HG03571 (cell line): ENCODE results near the gene FCHSD1.

Experiments used
- ATAC-seq: cut with Tn5 transposase; IDR thresholded peaks from one replicate; pipeline ENCODE4 v1.9.1; 2021; ENCODE audit not compliant: unreplicated experiment

FCHSD1 gene

GRCh38 chr5:141650851-141651727 lies at the start of gene FCHSD1:
FCHSD1 (minus strand) TSS chr5:141651418; CDS start chr5:141651368, 50 bp downstream.
- peak; percentile 93 for ATAC-seq

- ATAC-seq, result no peak
Observed at GRCh38 chr5:141697586-141697985, 46.4 kb upstream of the FCHSD1 start.

- no peak for ATAC-seq
Observed at GRCh38 chr5:141696431-141696830, 45.2 kb upstream of the FCHSD1 start.

GRCh38 chr5:141695627-141696215 lies 44.5 kb upstream of the FCHSD1 start:
- ATAC-seq, result no peak

GRCh38 chr5:141694479-141694878 lies 43.3 kb upstream of the FCHSD1 start:
- no peak for ATAC-seq

- no peak for ATAC-seq
Observed at GRCh38 chr5:141692919-141693725, 41.9 kb upstream of the FCHSD1 start.

- ATAC-seq, result no peak
Observed at GRCh38 chr5:141692533-141692888, 41.3 kb upstream of the FCHSD1 start.

DNA sequence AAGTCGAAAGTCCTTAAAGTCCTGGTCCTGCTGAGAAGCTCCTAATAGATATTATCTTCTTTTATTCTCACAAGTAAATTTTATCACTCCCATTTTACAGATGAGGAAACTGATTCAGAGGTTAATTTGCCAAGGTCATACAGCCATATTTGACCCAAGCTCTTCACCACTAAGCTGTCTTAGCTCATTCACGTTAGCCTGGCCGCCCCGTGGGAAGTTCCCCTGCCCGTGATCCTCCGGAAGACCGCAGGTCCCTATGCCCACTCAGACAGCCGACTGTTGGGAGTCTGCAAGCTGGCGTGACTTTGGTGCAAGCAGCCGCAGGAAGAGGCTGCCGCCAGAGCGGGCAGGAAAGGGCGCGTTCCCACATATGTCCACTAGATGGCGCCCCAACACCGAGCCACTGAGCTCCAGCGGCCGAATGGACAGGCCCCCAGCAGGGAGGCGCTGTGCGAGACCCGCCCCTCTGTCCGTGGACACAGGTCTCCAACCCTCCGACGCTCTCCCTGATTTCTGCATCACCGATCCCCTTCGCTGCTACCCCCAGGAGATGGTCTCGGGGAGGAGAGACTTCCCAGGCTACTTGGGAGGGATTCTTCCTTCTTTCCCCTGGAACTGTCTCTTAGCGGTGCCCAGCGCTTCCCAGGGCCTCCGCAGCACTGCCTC lies 40.8 kb upstream of the FCHSD1 start:
- peak; percentile 83 for ATAC-seq

GRCh38 chr5:141691286-141691866 lies 40.2 kb upstream of the FCHSD1 start:
- no peak for ATAC-seq

DNA sequence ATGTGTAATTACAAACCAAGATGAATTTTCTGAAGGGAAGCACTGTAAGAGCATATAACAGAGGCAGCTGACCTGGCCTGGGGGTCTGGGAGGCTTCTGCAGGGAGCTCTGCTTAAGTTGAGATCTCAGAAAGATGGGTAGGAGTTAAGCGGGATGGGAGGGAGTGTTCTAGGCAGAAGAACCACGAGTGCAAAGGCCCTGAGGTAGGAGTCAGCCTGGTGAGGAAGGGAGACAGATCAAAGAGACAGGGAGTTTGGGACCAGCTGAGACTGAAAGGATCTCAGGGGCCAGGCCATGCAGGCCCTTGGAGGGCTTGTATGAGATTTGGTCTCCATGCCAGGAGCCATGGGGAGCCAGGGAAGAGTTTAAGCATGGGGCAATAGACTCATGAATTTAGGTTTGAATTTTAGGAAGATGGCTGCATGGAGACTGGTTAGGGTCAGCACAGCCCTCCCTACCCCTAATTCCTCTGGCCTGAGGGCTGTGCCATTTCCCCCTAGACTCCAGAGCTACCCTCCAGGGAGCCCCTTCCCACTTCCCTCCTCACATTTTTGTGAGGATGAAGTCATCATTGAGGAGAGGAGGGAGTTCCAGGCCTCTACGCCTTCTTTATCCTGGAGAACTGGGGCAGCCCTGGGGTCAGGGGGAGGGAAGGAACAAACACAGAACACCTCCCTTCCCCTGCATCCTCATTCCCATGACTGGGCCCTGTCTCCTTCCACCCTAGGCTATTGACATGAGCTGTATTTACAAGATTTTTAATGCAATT lies 35.6 kb upstream of the FCHSD1 start:
- no peak for ATAC-seq

GRCh38 chr5:141685591-141685990 lies 34.4 kb upstream of the FCHSD1 start:
- ATAC-seq, result no peak

DNA sequence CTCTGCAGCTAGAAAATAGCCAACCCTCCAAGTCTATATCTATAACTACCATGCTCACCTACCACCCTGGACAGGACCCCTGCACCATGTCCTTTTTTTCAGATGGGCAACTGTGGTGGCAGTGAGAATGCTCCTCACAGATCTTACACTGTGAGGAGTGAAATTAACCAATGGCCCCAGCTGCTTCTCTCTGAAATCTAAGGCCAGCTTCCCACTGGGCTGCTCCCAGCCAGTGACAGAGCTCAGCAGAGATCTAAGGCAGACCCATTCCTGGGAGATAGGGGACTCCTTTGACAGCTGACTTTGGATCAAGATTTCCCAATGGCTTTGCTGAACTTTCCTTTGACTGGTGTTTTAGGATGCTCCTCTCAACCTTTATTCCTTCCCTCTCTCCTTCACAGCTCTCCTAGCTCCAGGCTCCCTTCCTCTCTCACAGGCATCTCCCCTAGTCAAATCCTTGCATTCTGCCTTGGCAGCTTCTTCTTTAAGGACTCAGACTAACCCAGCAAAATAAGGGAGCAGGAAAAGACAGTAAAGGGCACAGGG lies 32.5 kb upstream of the FCHSD1 start:
- ATAC-seq, result no peak

- no peak for ATAC-seq
Observed at GRCh38 chr5:141681695-141682641, 30.8 kb upstream of the FCHSD1 start, which contains the start of gene ARAP3. ARAP3 (minus strand) TSS chr5:141682230; CDS start chr5:141680486, 1,744 bp downstream.

GRCh38 chr5:141681295-141681694 lies 30.1 kb upstream of the FCHSD1 start:
- no peak for ATAC-seq

DNA sequence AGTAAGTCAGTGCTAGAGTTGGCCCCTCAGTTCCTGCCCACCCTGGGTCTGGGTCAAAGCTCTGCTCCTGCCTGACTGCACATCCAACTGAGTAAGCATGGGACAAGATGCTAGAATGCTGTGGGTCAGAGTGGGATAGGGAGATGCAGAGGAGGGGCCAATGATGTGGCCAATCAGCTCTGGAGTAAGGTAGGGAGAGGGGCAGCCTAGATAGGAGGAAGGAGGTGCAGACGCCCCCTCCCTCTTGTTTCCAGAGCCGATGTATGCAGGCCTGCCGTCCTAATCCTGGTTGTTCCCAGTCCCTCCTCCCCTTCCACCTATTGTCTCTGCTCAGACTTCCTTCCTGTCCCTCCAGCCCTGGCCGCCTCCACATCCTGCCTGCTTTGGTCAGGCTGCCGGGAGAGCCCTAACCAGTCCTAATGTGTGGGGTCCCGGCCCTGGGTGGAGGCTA lies 29.6 kb upstream of the FCHSD1 start:
- no peak for ATAC-seq

GRCh38 chr5:141680178-141680577 lies 29.0 kb upstream of the FCHSD1 start:
- no peak for ATAC-seq

DNA sequence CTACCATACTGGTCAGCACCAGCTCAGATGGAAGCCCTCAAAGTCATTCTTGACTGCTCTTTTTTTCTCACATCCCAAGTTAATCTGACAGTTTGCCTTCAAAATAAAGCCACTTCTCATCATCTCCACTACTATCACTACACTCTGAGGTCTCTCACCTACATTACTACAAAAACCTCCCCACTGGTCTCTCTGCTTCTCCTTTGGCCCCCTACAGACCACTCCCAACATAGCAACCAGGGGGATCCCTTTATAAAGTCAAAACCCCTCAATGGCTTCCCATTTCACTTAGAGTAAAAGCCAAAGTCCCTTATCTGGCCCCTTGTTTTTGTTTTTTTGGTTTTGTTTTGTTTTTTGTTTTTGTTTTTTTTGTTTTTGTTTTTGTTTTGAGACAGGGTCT lies 26.2 kb upstream of the FCHSD1 start:
- no peak for ATAC-seq

GRCh38 chr5:141675672-141676071 lies 24.5 kb upstream of the FCHSD1 start:
- no peak for ATAC-seq
